PFSK-1 (cell line): ENCODE results near the gene GPSM1.

Experiments used
- FOXP2 ChIP-seq: optimal IDR thresholded peaks from 2 replicates; pipeline ENCODE3; 2011; ENCODE audit warnings: borderline replicate concordance, control low read depth, inconsistent platforms; ENCODE audit not compliant: insufficient read depth; ENCODE audit errors: extremely low read length, extremely low read depth
- POLR2AphosphoS5 ChIP-seq: IDR thresholded peaks from 2 replicates; pipeline ENCODE4 v1.6.1; 2012; ENCODE audit warnings: low read depth, mild to moderate bottlenecking, control low read depth, low read length, moderate library complexity
- SIN3A ChIP-seq: IDR thresholded peaks from 2 replicates; pipeline ENCODE4 v1.6.1; 2012; ENCODE audit warnings: mild to moderate bottlenecking, low read length, moderate library complexity, borderline replicate concordance; ENCODE audit not compliant: insufficient read depth
- TAF1 ChIP-seq: IDR thresholded peaks from 2 replicates; pipeline ENCODE4 v1.6.1; 2012; ENCODE audit warnings: low read length, control low read depth, borderline replicate concordance; ENCODE audit not compliant: insufficient read depth
- TF ChIP-seq, protein P1 (sequence below), 2 experiments: IDR thresholded peaks; 2 replicates each; pipeline versions ENCODE4 v1.6.1 to v1.8.0; 2011 to 2012; ENCODE audit warnings: low read depth in 2 of 2, low read length in 2 of 2, control low read depth in 1 of 2, inconsistent platforms in 1 of 2, mild to moderate bottlenecking in 1 of 2, moderate library complexity in 1 of 2; ENCODE audit not compliant: insufficient read depth in 1 of 2

GPSM1 gene

DNA sequence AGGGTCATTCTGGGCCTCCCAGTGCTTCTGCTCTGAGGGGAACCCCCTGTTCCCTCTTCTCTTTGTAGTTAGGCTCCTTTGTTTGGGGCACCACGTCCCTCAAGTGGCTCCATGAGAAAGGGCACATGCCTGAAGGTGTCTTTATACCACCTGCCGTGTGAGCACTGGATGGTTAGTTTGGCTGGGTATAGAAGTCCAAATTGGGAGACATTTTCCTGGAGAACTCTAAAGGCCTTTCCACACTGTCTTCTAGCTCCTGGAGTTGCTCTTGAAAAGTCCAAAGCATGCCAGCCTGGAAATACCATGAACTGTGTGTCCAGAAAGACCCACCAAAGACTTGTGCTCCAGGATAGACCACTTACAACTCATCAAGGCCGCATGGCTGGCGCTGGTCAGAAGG lies 12.4 kb upstream of the GPSM1 start:
- TF ChIP-seq, protein P1, sequence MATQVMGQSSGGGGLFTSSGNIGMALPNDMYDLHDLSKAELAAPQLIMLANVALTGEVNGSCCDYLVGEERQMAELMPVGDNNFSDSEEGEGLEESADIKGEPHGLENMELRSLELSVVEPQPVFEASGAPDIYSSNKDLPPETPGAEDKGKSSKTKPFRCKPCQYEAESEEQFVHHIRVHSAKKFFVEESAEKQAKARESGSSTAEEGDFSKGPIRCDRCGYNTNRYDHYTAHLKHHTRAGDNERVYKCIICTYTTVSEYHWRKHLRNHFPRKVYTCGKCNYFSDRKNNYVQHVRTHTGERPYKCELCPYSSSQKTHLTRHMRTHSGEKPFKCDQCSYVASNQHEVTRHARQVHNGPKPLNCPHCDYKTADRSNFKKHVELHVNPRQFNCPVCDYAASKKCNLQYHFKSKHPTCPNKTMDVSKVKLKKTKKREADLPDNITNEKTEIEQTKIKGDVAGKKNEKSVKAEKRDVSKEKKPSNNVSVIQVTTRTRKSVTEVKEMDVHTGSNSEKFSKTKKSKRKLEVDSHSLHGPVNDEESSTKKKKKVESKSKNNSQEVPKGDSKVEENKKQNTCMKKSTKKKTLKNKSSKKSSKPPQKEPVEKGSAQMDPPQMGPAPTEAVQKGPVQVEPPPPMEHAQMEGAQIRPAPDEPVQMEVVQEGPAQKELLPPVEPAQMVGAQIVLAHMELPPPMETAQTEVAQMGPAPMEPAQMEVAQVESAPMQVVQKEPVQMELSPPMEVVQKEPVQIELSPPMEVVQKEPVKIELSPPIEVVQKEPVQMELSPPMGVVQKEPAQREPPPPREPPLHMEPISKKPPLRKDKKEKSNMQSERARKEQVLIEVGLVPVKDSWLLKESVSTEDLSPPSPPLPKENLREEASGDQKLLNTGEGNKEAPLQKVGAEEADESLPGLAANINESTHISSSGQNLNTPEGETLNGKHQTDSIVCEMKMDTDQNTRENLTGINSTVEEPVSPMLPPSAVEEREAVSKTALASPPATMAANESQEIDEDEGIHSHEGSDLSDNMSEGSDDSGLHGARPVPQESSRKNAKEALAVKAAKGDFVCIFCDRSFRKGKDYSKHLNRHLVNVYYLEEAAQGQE (IDR thresholded peaks at IDR 0.05; ENCODE audit: insufficient read depth in 1 of 2, low read depth in 2 of 2, low read length in 2 of 2), result no peak
- TF ChIP-seq TAF1, result no peak
- TF ChIP-seq FOXP2, result no peak
- TF ChIP-seq SIN3A, result no peak
- no peak for TF ChIP-seq POLR2AphosphoS5

DNA sequence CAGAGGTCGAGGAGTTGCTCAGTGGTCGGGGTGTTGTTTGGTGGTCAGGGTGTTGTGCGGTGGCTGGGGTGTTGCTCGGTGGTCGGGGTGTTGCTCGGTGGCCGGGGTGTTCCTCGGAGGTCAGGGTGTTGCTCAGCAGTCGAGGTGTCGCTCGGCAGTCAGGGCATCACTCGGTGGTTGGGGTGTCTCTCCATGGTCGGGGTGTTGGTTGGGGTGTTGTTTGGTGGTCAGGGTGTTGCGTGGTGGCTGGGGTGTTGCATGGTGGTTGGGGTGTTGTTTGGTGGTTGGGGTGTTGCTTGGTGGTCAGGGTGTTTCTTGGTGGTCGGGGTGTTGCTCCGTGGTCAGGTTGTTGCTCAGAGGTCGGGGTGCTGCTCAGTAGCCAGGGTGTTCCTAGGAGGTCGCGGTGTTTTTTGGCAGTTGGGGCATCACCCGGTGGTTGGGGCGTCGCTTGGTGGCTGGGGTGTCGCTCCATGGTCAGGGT lies 11.0 kb upstream of the GPSM1 start:
- TF ChIP-seq, protein P1 (IDR thresholded peaks at IDR 0.05; ENCODE audit: insufficient read depth in 1 of 2, low read depth in 2 of 2, low read length in 2 of 2), result no peak
- TF ChIP-seq SIN3A (no peak), FOXP2 (no peak), TAF1 (no peak), POLR2AphosphoS5 (no peak)

DNA sequence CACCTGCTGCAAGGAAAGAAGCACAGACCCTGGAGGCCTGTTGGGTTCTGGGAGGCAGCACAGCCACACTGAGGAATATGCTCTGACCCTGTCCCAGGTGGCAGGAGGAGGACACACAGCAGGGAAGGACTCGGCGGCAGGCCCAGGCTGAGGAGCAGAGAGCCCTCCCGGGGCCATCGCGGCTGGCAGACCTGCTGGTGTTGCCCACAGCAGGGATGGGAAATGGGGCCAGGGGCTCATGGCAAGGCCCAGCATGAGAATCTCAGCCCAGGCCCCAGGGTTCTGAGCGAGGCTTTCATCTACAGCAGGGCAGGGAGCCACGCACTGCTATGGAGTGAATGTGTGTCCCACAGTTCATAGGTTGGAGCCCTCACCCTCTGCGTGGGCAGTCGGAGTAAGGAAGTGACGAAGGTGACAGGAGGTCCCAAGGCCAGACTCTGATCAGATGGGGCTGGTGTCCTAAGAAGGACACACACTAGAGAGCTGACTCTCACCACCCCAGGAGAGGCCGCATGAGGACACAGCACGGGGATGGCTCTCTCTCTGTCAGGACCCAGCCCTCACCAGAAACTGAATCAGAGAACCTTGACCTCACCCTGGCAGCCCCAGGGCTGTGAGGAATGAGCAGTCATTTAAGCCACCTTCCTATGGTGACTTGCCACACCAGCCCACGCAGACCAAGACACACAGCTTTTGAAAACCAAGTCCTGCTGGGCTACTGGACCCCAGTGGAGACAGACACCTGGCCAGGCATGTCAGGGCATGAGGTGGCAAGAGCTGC lies 10.3 kb upstream of the GPSM1 start:
- TF ChIP-seq, protein P1 (IDR thresholded peaks at IDR 0.05; ENCODE audit: insufficient read depth in 1 of 2, low read depth in 2 of 2, low read length in 2 of 2), result no peak
- no peak for TF ChIP-seq FOXP2
- TF ChIP-seq TAF1, result no peak
- TF ChIP-seq SIN3A, result no peak
- no peak for TF ChIP-seq POLR2AphosphoS5

DNA sequence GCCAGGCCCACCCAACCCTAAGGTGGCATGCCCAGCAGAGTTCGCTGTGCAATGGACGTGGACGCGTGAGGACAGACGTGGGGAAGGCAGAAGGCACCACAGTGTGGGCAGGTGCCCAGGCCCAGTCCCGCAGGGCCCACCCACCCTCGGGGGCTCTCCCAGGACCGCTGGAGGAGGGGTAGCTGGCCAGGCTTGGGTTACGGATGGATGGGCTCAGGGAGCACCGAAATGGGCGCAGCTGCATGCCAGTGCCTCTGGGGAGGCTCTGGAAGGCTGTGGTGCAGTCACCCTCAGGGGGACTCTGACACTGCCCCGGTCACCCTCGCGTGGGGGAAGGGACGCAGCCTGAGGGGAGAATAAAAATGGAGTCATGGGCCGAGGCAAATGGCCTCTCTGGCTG lies 9.6 kb upstream of the GPSM1 start:
- TF ChIP-seq SIN3A (no peak), TAF1 (no peak), FOXP2 (no peak), POLR2AphosphoS5 (no peak)
- TF ChIP-seq, protein P1 (IDR thresholded peaks at IDR 0.05; ENCODE audit: insufficient read depth in 1 of 2, low read depth in 2 of 2, low read length in 2 of 2), result no peak
